H1 (cell line): Measurements from ENCODE around the gene ODAD3. TPM values are rescaled to one million over a fixed set of nuclear protein-coding genes. Genes with fewer than 3 reads are reported as not detected.

Experiments used
- CTCF ChIA-PET: fragments of 300-600 bp; sonication (Branson Sonifier 250); formaldehyde crosslinking; loops from one replicate; lab custom pipeline; 2021; ENCODE audit not compliant: partially characterized antibody; lab: Charles Lee
- POLR2A ChIA-PET: fragments of 300-600 bp; sonication (Branson Sonifier 250); formaldehyde crosslinking; loops from one replicate; lab custom pipeline; 2021; ENCODE audit warnings: inconsistent platforms; ENCODE audit not compliant: partially characterized antibody; lab: Charles Lee
- DNase-seq, 2 experiments: peaks; one replicate each; pipeline versions ENCODE4 v3.0.0 to v3.0.0-alpha.2; 2010 to 2022; ENCODE audit warnings: low spot score in 2 of 2, low read depth in 1 of 2, mixed read lengths in 1 of 2
- FAIRE-seq: peaks from 2 replicates; lab custom pipeline; 2011; peaks lifted over from hg19 to GRCh38; lab: Jason Lieb, UNC
- H2AFZ ChIP-seq: 2 replicates; pipeline ENCODE4 v1.8.1; 2012; ENCODE audit warnings: low read length, inconsistent platforms
- H2AK5ac ChIP-seq: 2 replicates; pipeline ENCODE4 v1.6.1; 2013; ENCODE audit warnings: low read depth, low read length
- H2BK120ac ChIP-seq: replicated peaks from 2 replicates; pipeline ENCODE3; 2013; ENCODE audit warnings: low read depth, low read length, inconsistent platforms
- H2BK12ac ChIP-seq: 2 replicates; pipeline ENCODE4 v1.6.1; 2013; ENCODE audit warnings: low read depth, low read length
- H2BK15ac ChIP-seq: 2 replicates; pipeline ENCODE4 v1.6.1; 2013; ENCODE audit warnings: low read length
- H2BK20ac ChIP-seq: 2 replicates; pipeline ENCODE4 v1.6.1; 2013; ENCODE audit warnings: low read length
- H2BK5ac ChIP-seq: 2 replicates; pipeline ENCODE4 v1.6.1; 2013; ENCODE audit warnings: low read depth, low read length
- H3K14ac ChIP-seq: 2 replicates; pipeline ENCODE4 v1.6.1; 2013; ENCODE audit warnings: inconsistent platforms; ENCODE audit not compliant: insufficient read length
- H3K18ac ChIP-seq: 2 replicates; pipeline ENCODE4 v1.6.1; 2013; ENCODE audit warnings: low read length; ENCODE audit errors: extremely low read depth
- H3K23ac ChIP-seq: 2 replicates; pipeline ENCODE4 v1.6.1; 2013; ENCODE audit warnings: inconsistent platforms; ENCODE audit not compliant: insufficient read length
- H3K23me2 ChIP-seq: 2 replicates; pipeline ENCODE4 v1.6.1; 2013; ENCODE audit warnings: low read depth, low read length
- H3K27ac ChIP-seq: 2 replicates; pipeline ENCODE4 v1.6.1; 2011; ENCODE audit warnings: low read depth, low read length, inconsistent platforms
- H3K27me3 ChIP-seq, 4 experiments: replicated peaks in 1 of 4; 1 replicate in 1 of 4; 2 replicates in 3 of 4; pipeline versions ENCODE4 v1.6.1 to v1.8.1; 2011 to 2013; ENCODE audit warnings: low read length in 3 of 4, mild to moderate bottlenecking in 3 of 4, inconsistent platforms in 2 of 4, mixed read lengths in 2 of 4, moderate library complexity in 1 of 4; ENCODE audit not compliant: control insufficient read depth in 3 of 4, insufficient read depth in 3 of 4; ENCODE audit errors: extremely low read depth in 1 of 4
- H3K36me3 ChIP-seq, 4 experiments: 2 replicates each; pipeline versions ENCODE4 v1.6.1 to v1.8.1; 2011 to 2013; ENCODE audit warnings: mild to moderate bottlenecking in 4 of 4, low read length in 3 of 4, moderate library complexity in 2 of 4, control low read depth in 1 of 4, inconsistent platforms in 1 of 4; ENCODE audit not compliant: insufficient read depth in 4 of 4, control insufficient read depth in 2 of 4
- H3K4ac ChIP-seq: replicated peaks from 2 replicates; pipeline ENCODE3; 2013; ENCODE audit warnings: low read length, low read depth, mixed read lengths, inconsistent platforms; ENCODE audit not compliant: insufficient read length
- H3K4me1 ChIP-seq, 4 experiments: replicated peaks in 1 of 4; 1 replicate in 1 of 4; 2 replicates in 3 of 4; pipeline versions ENCODE4 v1.6.1 to v1.8.1; 2011 to 2013; ENCODE audit warnings: low read length in 3 of 4, inconsistent platforms in 2 of 4, mixed read lengths in 1 of 4; ENCODE audit not compliant: insufficient read depth in 4 of 4, control insufficient read depth in 3 of 4
- H3K4me2 ChIP-seq, 2 experiments: 2 replicates each; pipeline versions ENCODE4 v1.6.1 to v1.8.1; 2011 to 2013; ENCODE audit warnings: low read depth in 2 of 2, low read length in 2 of 2, control low read depth in 1 of 2, inconsistent platforms in 1 of 2, mild to moderate bottlenecking in 1 of 2; ENCODE audit not compliant: insufficient read depth in 1 of 2
- H3K4me3 ChIP-seq, 4 experiments: fragments of 200-600, 300-600 bp in 1 of 4; sonication (generic), shearing (Covaris generic), sonication (Bioruptor Twin) in 1 of 4; 2 replicates each; pipeline versions ENCODE4 v1.5.1 to v1.8.1; 2011 to 2016; ENCODE audit warnings: low read length in 4 of 4, low read depth in 3 of 4, control low read depth in 2 of 4, inconsistent platforms in 2 of 4, mild to moderate bottlenecking in 2 of 4, mixed read lengths in 1 of 4, moderate library complexity in 1 of 4; ENCODE audit not compliant: insufficient read depth in 2 of 4; ENCODE audit errors: extremely low read depth in 1 of 4
- H3K56ac ChIP-seq: replicated peaks from 2 replicates; pipeline ENCODE3; 2013; ENCODE audit warnings: low read depth, mild to moderate bottlenecking, mixed read lengths, low read length, inconsistent platforms; ENCODE audit not compliant: insufficient read length
- H3K79me1 ChIP-seq: 2 replicates; pipeline ENCODE4 v1.6.1; 2013; ENCODE audit warnings: low read depth, low read length, control low read depth
- H3K79me2 ChIP-seq, 2 experiments: 2 replicates each; pipeline versions ENCODE4 v1.6.1 to v1.8.1; 2012 to 2013; ENCODE audit warnings: low read length in 2 of 2, mild to moderate bottlenecking in 2 of 2, inconsistent platforms in 1 of 2; ENCODE audit not compliant: insufficient read depth in 2 of 2, control insufficient read depth in 1 of 2
- H3K9ac ChIP-seq, 4 experiments: replicated peaks in 1 of 4; 1 replicate in 1 of 4; 2 replicates in 3 of 4; pipeline versions ENCODE4 v1.6.1 to v1.8.1; 2011 to 2013; ENCODE audit warnings: low read depth in 3 of 4, low read length in 3 of 4, control low read depth in 2 of 4, mild to moderate bottlenecking in 2 of 4, moderate library complexity in 2 of 4, inconsistent platforms in 1 of 4; ENCODE audit errors: extremely low read depth in 1 of 4
- H3K9me3 ChIP-seq, 2 experiments: 2 replicates each; pipeline versions ENCODE4 v1.6.1 to v1.8.1; 2012 to 2013; ENCODE audit warnings: mild to moderate bottlenecking in 2 of 2, moderate library complexity in 2 of 2, control low read depth in 1 of 2, inconsistent platforms in 1 of 2, low read depth in 1 of 2, low read length in 1 of 2, mixed read lengths in 1 of 2; ENCODE audit not compliant: insufficient read depth in 2 of 2
- H4K20me1 ChIP-seq, 2 experiments: replicated peaks in 1 of 2; 2 replicates each; pipeline versions ENCODE3 to v1.8.1; 2011 to 2013; ENCODE audit warnings: inconsistent platforms in 2 of 2, low read length in 2 of 2, mild to moderate bottlenecking in 1 of 2; ENCODE audit not compliant: insufficient read depth in 2 of 2, control insufficient read depth in 1 of 2
- H4K5ac ChIP-seq: 2 replicates; pipeline ENCODE4 v1.6.1; 2013; ENCODE audit warnings: low read length, low read depth, mixed read lengths, inconsistent platforms; ENCODE audit not compliant: insufficient read length
- H4K8ac ChIP-seq: 2 replicates; pipeline ENCODE4 v1.8.0; 2013; ENCODE audit warnings: mild to moderate bottlenecking, moderate library complexity, low read length, inconsistent platforms; ENCODE audit not compliant: insufficient read depth; ENCODE audit errors: extremely low read depth
- H4K91ac ChIP-seq: replicated peaks from 2 replicates; pipeline ENCODE3; 2013; ENCODE audit warnings: low read length, mixed read lengths, inconsistent platforms; ENCODE audit not compliant: insufficient read length
- ASH2L ChIP-seq: fragments of 200-600, 300-600 bp; sonication (generic); IDR thresholded peaks from one replicate; pipeline ENCODE4 v1.7.1; 2017; ENCODE audit warnings: low read length
- GABPA ChIP-seq: IDR thresholded peaks from 2 replicates; pipeline ENCODE4 v1.6.1; 2011; ENCODE audit warnings: mild to moderate bottlenecking, low read length, moderate library complexity, borderline replicate concordance; ENCODE audit not compliant: insufficient read depth
- RNF2 ChIP-seq: fragments of 200-900, 300-1000 bp; sonication (generic); IDR thresholded peaks from 2 replicates; pipeline ENCODE4 v1.7.1; 2016; ENCODE audit warnings: borderline replicate concordance, low read depth, mild to moderate bottlenecking, antibody characterized with exemption, low read length; ENCODE audit not compliant: poor library complexity, severe bottlenecking; ENCODE audit errors: missing control alignments
- SIN3A ChIP-seq, 2 experiments: IDR thresholded peaks in 1 of 2; conservative IDR thresholded peaks in 1 of 2; 2 replicates each; pipeline ENCODE4 v1.6.1; 2011 to 2012; ENCODE audit warnings: low read length in 2 of 2, improper control_type of control experiment in 1 of 2, low read depth in 1 of 2, mild to moderate bottlenecking in 1 of 2
- SUZ12 ChIP-seq: fragments of 200-600 bp; sonication (generic); IDR thresholded peaks from 2 replicates; pipeline ENCODE4 v1.6.1; 2012; ENCODE audit warnings: mild to moderate bottlenecking, inconsistent platforms, low read length, moderate library complexity, mixed read lengths
- TAF7 ChIP-seq: optimal IDR thresholded peaks from 2 replicates; pipeline ENCODE3; 2011; ENCODE audit warnings: low read depth, mild to moderate bottlenecking, inconsistent platforms, low read length, moderate library complexity, borderline replicate concordance
- WGBS, 2 experiments: shearing (Covaris generic) in 1 of 2; methylation state at CpG; one replicate each; pipeline versions ENCODE4 v1.1.6 to v1.1.7; 2013 to 2015; ENCODE audit warnings: low lambda C conversion rate in 2 of 2, mixed read lengths in 2 of 2, inconsistent platforms in 1 of 2, low coverage in 1 of 2, missing lambda C conversion rate in 1 of 2; ENCODE audit not compliant: insufficient replicate concordance in 2 of 2, insufficient coverage in 1 of 2, insufficient read length in 1 of 2; ENCODE audit errors: extremely low coverage in 1 of 2, missing lambda C conversion rate in 1 of 2; 5-methylcytosine and 5-hydroxymethylcytosine counted together
- polyA plus RNA-seq, 7 experiments: library from polyadenylated mRNA; depleted of rRNA in 3 of 7; stranded (reverse) in 5 of 7; unstranded in 2 of 7; fragments of >200 nt in 5 of 7; fragments of 200-250 nt in 2 of 7; gene quantifications; 1 replicate in 5 of 7; 2 replicates in 1 of 7; 4 replicates in 1 of 7; pipeline versions ENCODE4 v1.2.1 to v1.2.3, GENCODE V29; 2011 to 2013; ENCODE audit warnings: missing spikeins in 2 of 7, mixed read lengths in 2 of 7
- total RNA-seq: library from RNA; stranded (reverse); fragmentation: NEBNext Ultra II Directional; extraction: Animal tissue kit (Norgen Biotek cat#: 25700); gene quantifications from 2 replicates; pipeline ENCODE4 v1.2.1, GENCODE V29; 2021
- TF ChIP-seq, protein P1 (sequence below): IDR thresholded peaks from 2 replicates; pipeline ENCODE4 v1.6.1; 2012; ENCODE audit warnings: inconsistent platforms

The ODAD3 gene
- total and polyA plus RNA-seq, 2 of the 8 experiments (the other 6 are each of a cell fraction or from before 2014, with no cell fraction given) = 2.1 to 2.2 TPM

DNA sequence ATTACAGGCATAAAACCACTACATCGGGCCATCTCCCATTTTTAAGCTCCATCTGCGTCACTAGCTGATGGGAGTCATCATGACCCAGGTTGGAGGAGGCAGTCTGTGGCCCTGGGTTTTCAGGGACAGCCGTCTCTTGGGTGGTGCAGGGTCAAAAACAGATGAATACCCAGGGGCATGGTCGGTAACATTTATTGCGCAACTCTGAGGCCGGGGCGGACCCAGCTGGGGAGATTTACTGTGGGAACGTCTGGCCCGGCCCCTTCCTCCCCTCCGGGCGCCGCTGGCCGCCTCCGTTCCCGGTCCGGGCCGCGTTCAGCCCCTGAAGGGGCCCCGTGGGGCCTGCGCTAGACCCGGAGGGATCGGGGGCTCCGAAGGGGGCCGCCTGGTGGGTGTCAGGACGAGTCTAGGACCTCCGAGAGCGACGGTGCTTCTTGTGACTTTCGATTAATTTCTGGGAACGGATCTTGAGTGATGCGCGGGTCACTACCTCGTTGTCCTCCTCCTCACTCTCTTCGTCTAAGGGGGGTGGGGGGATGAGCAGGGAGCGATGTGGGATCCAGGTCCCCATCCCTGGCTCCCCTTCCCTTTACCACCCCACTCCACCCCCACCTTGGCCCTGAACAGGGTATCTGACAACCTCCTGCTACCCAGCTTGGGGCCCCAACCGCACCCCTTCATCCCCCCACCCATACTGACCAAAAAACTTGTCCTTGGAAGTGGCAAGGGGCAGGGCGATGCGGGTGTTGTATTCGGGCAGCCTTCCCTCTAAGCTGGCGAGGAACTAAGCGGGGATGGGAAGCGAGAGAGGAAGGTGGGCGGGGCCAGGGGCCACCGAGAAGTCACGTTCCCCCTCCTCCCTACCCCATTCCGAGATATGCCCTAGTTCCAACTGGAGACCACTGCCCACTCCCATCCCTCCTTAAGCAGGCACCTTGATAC is 14.2 kb downstream of the ODAD3 start:
- peak overlapping the region; percentile 82 for H4K8ac ChIP-seq
- no peaks in the 10 kb centered on the region for H3K36me3 ChIP-seq
- FAIRE-seq (no peak), DNase-seq (peak in 1 of 2 experiments; percentile 86)
- no peak overlapping the region for H2BK20ac ChIP-seq
- peak overlapping the region; percentile 57 for H4K91ac ChIP-seq
- no peak overlapping the region for H4K5ac ChIP-seq
- 0 out of 2 replicates have a peak overlapping the region, but pooled peaks have one; percentile 2 for H2BK15ac ChIP-seq
- H3K27me3 ChIP-seq = peaks cover 2 to 28% (median 21%) of the 10 kb centered on the region in 4 experiments
- peaks cover 34% of the 10 kb centered on the region for H3K23me2 ChIP-seq
- H3K4ac ChIP-seq = no peak overlapping the region
- no peaks in the 10 kb centered on the region for H3K9me3 ChIP-seq
- no peak overlapping the region for H2BK120ac ChIP-seq
- ChIA-PET POLR2A (interaction anchor here (0.6 to 4.9 kb wide), 17 partner anchors 10 to 996 kb away, joined by 3 to 29 read pairs (median 4); partner anchors contain the start of genes ELAVL3, EPOR, ODAD3 and PRKCSH), CTCF (interaction anchor here (0.9 to 13.7 kb wide), 11 partner anchors 14 to 138 kb away, joined by 3 to 197 read pairs (median 5); partner anchors contain the start of genes EPOR, ODAD3, PRKCSH and SWSAP1)
- 6% methylated on average over 29 of the region's 46 CpGs; no CpG with 5 or more reads in 1 of the 2 experiments for WGBS, 2 experiments
- no peak overlapping the region for H3K27ac ChIP-seq
- no peak overlapping the region for H3K23ac ChIP-seq
- H2AK5ac ChIP-seq = no peak overlapping the region
- no peaks in the 10 kb centered on the region for H4K20me1 ChIP-seq
- H3K79me2 ChIP-seq = no peaks in the 10 kb centered on the region
- peak overlapping the region; percentile 37 to 76 (median 63) for H3K4me3 ChIP-seq
- H3K14ac ChIP-seq = no peak overlapping the region
- H3K4me2 ChIP-seq = peak overlapping the region; percentile 90 to 98
- peaks cover 0 to 15% (median 8%) of the 10 kb centered on the region in 4 experiments; a peak in 5 of 7 replicates for H3K4me1 ChIP-seq
- H2AFZ ChIP-seq = peak overlapping the region; percentile 10; the same call in 1 of the 2 replicates
- H2BK5ac ChIP-seq = peak overlapping the region; percentile 6; the same call in 1 of the 2 replicates
- H2BK12ac ChIP-seq = peak overlapping the region; percentile 84; the same call in 1 of the 2 replicates
- no peak overlapping the region; the same call in 1 of the 2 replicates for H3K18ac ChIP-seq
- no peak overlapping the region for H3K9ac ChIP-seq
- H3K56ac ChIP-seq = no peak overlapping the region
- peaks cover 5% of the 10 kb centered on the region for H3K79me1 ChIP-seq
- TF ChIP-seq SUZ12 = 0 out of 2 replicates have a peak, but pooled peaks have one; percentile 31
- peak; percentile 46 for TF ChIP-seq RNF2
- TF ChIP-seq SIN3A (conservative IDR thresholded peaks at IDR 0.05 in 1 of 2, IDR thresholded peaks at IDR 0.05 in 1 of 2; ENCODE audit: low read depth in 1 of 2, low read length in 2 of 2) = no peak
- TF ChIP-seq, protein P1, sequence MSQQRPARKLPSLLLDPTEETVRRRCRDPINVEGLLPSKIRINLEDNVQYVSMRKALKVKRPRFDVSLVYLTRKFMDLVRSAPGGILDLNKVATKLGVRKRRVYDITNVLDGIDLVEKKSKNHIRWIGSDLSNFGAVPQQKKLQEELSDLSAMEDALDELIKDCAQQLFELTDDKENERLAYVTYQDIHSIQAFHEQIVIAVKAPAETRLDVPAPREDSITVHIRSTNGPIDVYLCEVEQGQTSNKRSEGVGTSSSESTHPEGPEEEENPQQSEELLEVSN = no peak
- no peak for TF ChIP-seq GABPA
- TF ChIP-seq ASH2L = peak; percentile 36
- TF ChIP-seq TAF7 = no peak
